HG02938 (cell line): ENCODE measurements around the gene SAMD15.
"Not testable (repeated sequence)": the region's sequence is repeated elsewhere in the genome, so short reads cannot be mapped to it uniquely, and the experiment has no call there.

Experiments
- ATAC-seq: cut with Tn5 transposase; IDR thresholded peaks from one replicate; pipeline ENCODE4 v1.9.1; 2021; ENCODE audit warnings: mild to moderate bottlenecking, moderate library complexity; ENCODE audit not compliant: unreplicated experiment

The SAMD15 gene

GRCh38 chr14:77375164-77375950, 1.8 kb upstream of the SAMD15 start:
- no peak for ATAC-seq

GRCh38 chr14:77375973-77376770, 1.0 kb upstream of the SAMD15 start:
- ATAC-seq, result peak; percentile 22

GRCh38 chr14:77377502-77377844, 294 bp downstream of the SAMD15 start:
- no peak for ATAC-seq

- ATAC-seq, result no peak
These were observed 1.5 kb downstream of the SAMD15 start for GRCh38 chr14:77378701-77379100.

GRCh38 chr14:77390188-77390587, 13.0 kb downstream of the SAMD15 start:
- no peak for ATAC-seq

- no peak for ATAC-seq
These were observed 23.0 kb downstream of the SAMD15 start for GRCh38 chr14:77400216-77400615.

GRCh38 chr14:77403768-77404167, 26.6 kb downstream of the SAMD15 start:
- ATAC-seq, result no peak

GRCh38 chr14:77406086-77406485, 28.9 kb downstream of the SAMD15 start:
- no peak for ATAC-seq

GRCh38 chr14:77406718-77407117, 29.5 kb downstream of the SAMD15 start:
- ATAC-seq, result no peak

- no peak for ATAC-seq
These were observed 30.0 kb downstream of the SAMD15 start for GRCh38 chr14:77407158-77407557.

- ATAC-seq, result no peak
These were observed 32.0 kb downstream of the SAMD15 start for GRCh38 chr14:77409131-77409533.

GRCh38 chr14:77415403-77416030, 38.3 kb downstream of the SAMD15 start:
- ATAC-seq, result not testable (repeated sequence)

GRCh38 chr14:77416098-77416497, 38.9 kb downstream of the SAMD15 start:
- not testable (repeated sequence) for ATAC-seq

GRCh38 chr14:77416836-77417235, 39.7 kb downstream of the SAMD15 start:
- ATAC-seq, result no peak

- ATAC-seq, result no peak
These were observed 44.0 kb downstream of the SAMD15 start for GRCh38 chr14:77421201-77421600.

GRCh38 chr14:77423423-77423822, 46.2 kb downstream of the SAMD15 start, which contains the start of gene NOXRED1:
TSS of gene NOXRED1 (minus strand) at chr14:77423523. CDS start at chr14:77422889, 634 bp downstream.
- ATAC-seq, result no peak

- no peak for ATAC-seq
These were observed 47.7 kb downstream of the SAMD15 start for GRCh38 chr14:77424862-77425261.

GRCh38 chr14:77426396-77426795, 49.2 kb downstream of the SAMD15 start:
- ATAC-seq, result no peak

- no peak for ATAC-seq
These were observed 58.9 kb downstream of the SAMD15 start for GRCh38 chr14:77436042-77436441.

GRCh38 chr14:77438596-77438995, 61.4 kb downstream of the SAMD15 start:
- no peak for ATAC-seq

- no peak for ATAC-seq
These were observed 62.7 kb downstream of the SAMD15 start for GRCh38 chr14:77439861-77440260.
